Fibroblast of villous mesenchyme (primary cell): ENCODE data around the gene CEP170B. TPM values are rescaled to one million over a fixed set of nuclear protein-coding genes. Genes with fewer than 3 reads are reported as not detected.

Source experiments
- DNase-seq: peaks from one replicate; pipeline ENCODE4 v3.0.0-alpha.2; 2010; ENCODE audit warnings: low read depth
- H3K4me3 ChIP-seq: 2 replicates; pipeline ENCODE4 v1.5.1; 2011; ENCODE audit warnings: low read depth, mild to moderate bottlenecking, low read length
- CTCF ChIP-seq: IDR thresholded peaks from 2 replicates; pipeline ENCODE4 v1.5.1; 2012; ENCODE audit warnings: low read depth, mild to moderate bottlenecking, low read length; ENCODE audit not compliant: insufficient read depth
- total RNA-seq: library from RNA; depleted of rRNA; stranded (reverse); fragments of >200 nt; gene quantifications from 2 replicates; pipeline ENCODE4 v1.2.3, GENCODE V29; 2012

Gene CEP170B
- total RNA-seq, 1 donor, result 19.4 TPM

GRCh38 chr14:104868811-104869572 is 3.9 kb downstream of the CEP170B start:
- DNase-seq, result no peak
- no peak overlapping the region for H3K4me3 ChIP-seq
- no peak for TF ChIP-seq CTCF

- TF ChIP-seq CTCF, result no peak
- no peak for DNase-seq
- no peak overlapping the region for H3K4me3 ChIP-seq
These were observed 4.8 kb downstream of the CEP170B start for GRCh38 chr14:104869669-104870367.

- no peak for DNase-seq
- peak; percentile 28 for TF ChIP-seq CTCF
- H3K4me3 ChIP-seq, result no peak overlapping the region
These were observed 5.5 kb downstream of the CEP170B start for GRCh38 chr14:104870368-104871144.

- no peak overlapping the region for H3K4me3 ChIP-seq
- DNase-seq, result no peak
- no peak for TF ChIP-seq CTCF
These were observed 6.1 kb downstream of the CEP170B start for GRCh38 chr14:104871145-104871655.

GRCh38 chr14:104871656-104872468 is 6.8 kb downstream of the CEP170B start:
- H3K4me3 ChIP-seq, result no peak overlapping the region
- no peak for TF ChIP-seq CTCF
- DNase-seq, result no peak
